Trophoblast cell (in vitro differentiated cells and primary cell): Measurements from ENCODE around the gene TPM4.

ENCODE experiments used
- DNase-seq, 2 donors: peaks; one replicate each; pipeline ENCODE4 v3.0.0-alpha.2; 2016
- H2AFZ ChIP-seq: 2 replicates; pipeline ENCODE4 v1.6.1; 2013; ENCODE audit warnings: low read length, moderate library complexity, mild to moderate bottlenecking; ENCODE audit not compliant: insufficient read depth, poor library complexity
- H2AK5ac ChIP-seq: 2 replicates; pipeline ENCODE4 v1.6.1; 2013; ENCODE audit warnings: mild to moderate bottlenecking, low read length
- H2BK120ac ChIP-seq: 2 replicates; pipeline ENCODE4 v1.6.1; 2013; ENCODE audit warnings: low read length, mild to moderate bottlenecking, moderate library complexity; ENCODE audit not compliant: insufficient read depth, poor library complexity
- H2BK12ac ChIP-seq: 2 replicates; pipeline ENCODE4 v1.6.1; 2013; ENCODE audit warnings: mild to moderate bottlenecking, low read length, moderate library complexity
- H2BK5ac ChIP-seq: 2 replicates; pipeline ENCODE4 v1.6.1; 2013; ENCODE audit warnings: low read length, low read depth, moderate library complexity, mild to moderate bottlenecking; ENCODE audit not compliant: poor library complexity
- H3K14ac ChIP-seq: 2 replicates; pipeline ENCODE4 v1.6.1; 2013; ENCODE audit warnings: mild to moderate bottlenecking, low read length
- H3K18ac ChIP-seq: 2 replicates; pipeline ENCODE4 v1.6.1; 2013; ENCODE audit warnings: mild to moderate bottlenecking, low read length
- H3K23ac ChIP-seq: 2 replicates; pipeline ENCODE4 v1.6.1; 2013; ENCODE audit warnings: low read length
- H3K27ac ChIP-seq: 2 replicates; pipeline ENCODE4 v1.5.1; 2013; ENCODE audit warnings: low read depth, mild to moderate bottlenecking, inconsistent platforms, low read length, moderate library complexity
- H3K27me3 ChIP-seq: 2 replicates; pipeline ENCODE4 v1.6.1; 2013; ENCODE audit warnings: inconsistent platforms, mild to moderate bottlenecking, low read length, moderate library complexity; ENCODE audit not compliant: insufficient read depth
- H3K36me3 ChIP-seq, 2 experiments: 1 replicate in 1 of 2; 2 replicates in 1 of 2; pipeline ENCODE4 v1.6.1; 2013; ENCODE audit warnings: low read length in 2 of 2, mild to moderate bottlenecking in 2 of 2, moderate library complexity in 1 of 2; ENCODE audit not compliant: insufficient read depth in 2 of 2, control insufficient read depth in 1 of 2
- H3K4ac ChIP-seq: 2 replicates; pipeline ENCODE4 v1.6.1; 2013; ENCODE audit warnings: low read depth, mild to moderate bottlenecking, low read length, moderate library complexity
- H3K4me1 ChIP-seq, 2 experiments: 1 replicate in 1 of 2; 2 replicates in 1 of 2; pipeline ENCODE4 v1.6.1; 2013; ENCODE audit warnings: low read length in 2 of 2, mild to moderate bottlenecking in 2 of 2, moderate library complexity in 1 of 2; ENCODE audit not compliant: insufficient read depth in 2 of 2, control insufficient read depth in 1 of 2
- H3K4me2 ChIP-seq: 2 replicates; pipeline ENCODE4 v1.6.1; 2013; ENCODE audit warnings: inconsistent platforms, mild to moderate bottlenecking, low read length, moderate library complexity
- H3K4me3 ChIP-seq: 2 replicates; pipeline ENCODE4 v1.5.1; 2013; ENCODE audit warnings: mild to moderate bottlenecking, low read depth, low read length, inconsistent platforms
- H3K79me1 ChIP-seq: one replicate; pipeline ENCODE4 v1.6.1; 2013; ENCODE audit warnings: low read length
- H3K79me2 ChIP-seq: 2 replicates; pipeline ENCODE4 v1.6.1; 2013; ENCODE audit warnings: low read length, mild to moderate bottlenecking; ENCODE audit not compliant: control insufficient read depth, insufficient read depth, poor library complexity
- H3K9ac ChIP-seq: 2 replicates; pipeline ENCODE4 v1.6.1; 2013; ENCODE audit warnings: mild to moderate bottlenecking, low read length
- H3K9me3 ChIP-seq: 2 replicates; pipeline ENCODE4 v1.6.1; 2013; ENCODE audit warnings: low read depth, mild to moderate bottlenecking, control low read depth, inconsistent platforms, low read length; ENCODE audit not compliant: insufficient read depth
- H4K12ac ChIP-seq: 2 replicates; pipeline ENCODE4 v1.6.1; 2013; ENCODE audit warnings: low read depth, mild to moderate bottlenecking, low read length, moderate library complexity
- H4K8ac ChIP-seq: 2 replicates; pipeline ENCODE4 v1.6.1; 2013; ENCODE audit warnings: low read depth, mild to moderate bottlenecking, low read length, moderate library complexity
- H4K91ac ChIP-seq: one replicate; pipeline ENCODE4 v1.6.1; 2013; ENCODE audit warnings: low read depth, mild to moderate bottlenecking, low read length, moderate library complexity
- WGBS: extraction: QIAGEN DNeasy Blood & Tissue Kit; methylation state at CpG from one replicate; pipeline ENCODE4 v1.1.7; 2013; ENCODE audit warnings: missing lambda C conversion rate; ENCODE audit not compliant: insufficient read length, insufficient coverage; ENCODE audit errors: extremely low coverage; 5-methylcytosine and 5-hydroxymethylcytosine counted together

The TPM4 gene

DNA sequence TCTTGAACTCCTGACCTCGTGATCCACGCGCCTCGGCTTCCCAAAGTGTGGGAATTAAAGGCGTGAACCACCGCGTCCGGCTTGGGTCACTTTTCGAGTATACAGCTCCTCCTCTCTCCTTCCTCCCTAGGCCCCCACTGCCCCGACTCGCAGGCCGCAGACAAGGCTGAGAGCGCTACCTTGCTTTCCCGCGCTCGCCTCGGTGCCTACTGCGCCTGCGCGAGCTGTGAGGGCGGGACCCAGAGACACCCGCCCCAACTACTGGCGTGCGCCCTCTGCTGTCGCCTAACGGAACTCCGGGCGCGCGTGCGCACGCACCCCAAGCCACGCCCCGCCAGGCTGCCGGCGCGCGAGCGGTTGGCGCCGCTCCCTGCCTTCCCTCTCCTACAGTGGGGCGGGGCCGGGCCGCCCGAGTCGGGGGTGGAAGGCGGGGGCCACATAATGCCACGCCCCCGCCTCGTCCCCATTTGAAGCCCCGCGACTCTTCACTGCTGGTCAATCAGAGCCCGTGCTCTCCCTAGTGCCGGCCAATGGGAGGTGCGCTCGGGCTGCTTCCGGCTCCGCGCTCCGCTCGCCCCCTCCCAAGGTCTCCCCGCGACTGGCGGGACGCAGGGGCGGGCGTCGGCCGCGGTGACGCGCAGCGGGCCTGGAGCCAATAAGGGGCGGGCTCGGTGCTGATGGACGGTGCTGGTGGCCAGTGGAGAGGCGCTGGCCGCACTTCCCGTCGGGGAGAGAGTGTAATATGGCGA is 35.0 kb downstream of the TPM4 start, which contains the start of gene RAB8A:
TSS of gene RAB8A (plus strand) at position 730 of the 749 bp plus-strand sequence. CDS start at position 743, 13 bp downstream.
- peaks cover 13% of the 10 kb centered on the region for H3K79me2 ChIP-seq
- WGBS: no CpG with 5 or more reads among the region's 81 CpGs

DNA sequence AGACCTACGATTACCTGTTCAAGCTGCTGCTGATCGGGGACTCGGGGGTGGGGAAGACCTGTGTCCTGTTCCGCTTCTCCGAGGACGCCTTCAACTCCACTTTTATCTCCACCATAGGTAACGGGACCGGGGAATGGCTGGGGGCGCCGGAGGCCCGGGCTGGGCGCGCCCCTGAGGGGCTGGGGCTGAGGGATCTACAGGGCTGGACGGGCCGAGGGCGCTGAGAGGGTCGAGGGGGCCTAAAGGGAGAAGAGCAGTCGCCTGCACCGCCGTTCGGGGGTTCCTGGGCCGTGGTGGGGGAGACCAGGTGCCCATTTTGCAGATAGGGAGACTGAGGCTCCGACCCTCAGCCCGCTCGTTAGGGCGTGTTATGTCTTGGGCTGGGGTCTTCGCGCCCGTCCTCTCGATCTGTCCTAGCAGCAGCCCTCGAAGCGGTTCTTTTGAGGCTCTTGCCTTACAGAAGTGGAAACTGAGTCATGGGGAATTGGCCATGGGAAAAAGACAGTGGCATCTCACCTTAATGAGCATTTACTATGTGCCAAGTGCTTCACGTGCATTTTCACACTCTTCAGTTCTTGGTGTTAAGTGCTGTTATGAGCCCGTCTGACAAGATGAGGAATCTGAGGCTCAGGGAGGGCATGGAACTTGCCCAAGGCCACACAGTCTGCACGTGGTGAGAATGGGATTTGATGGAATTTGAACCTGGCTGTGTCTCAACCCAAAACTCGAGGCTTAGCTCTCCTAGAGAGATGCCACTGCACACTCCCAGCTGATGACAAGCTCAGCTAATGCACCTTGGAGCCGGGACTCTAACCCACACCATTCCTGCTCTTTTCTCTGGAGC is 35.8 kb downstream of the TPM4 start:
- Histone ChIP-seq H3K14ac (peak overlapping the region; percentile 89), H3K4ac (peak overlapping the region; percentile 96), H3K79me1 (peaks cover 4% of the 10 kb centered on the region), H3K27ac (peak overlapping the region; percentile 14), H3K18ac (peak overlapping the region; percentile 76), H2BK120ac (peak overlapping the region; percentile 82), H4K8ac (peak overlapping the region; percentile 91), H3K9ac (peak overlapping the region; percentile 90), H2BK5ac (peak overlapping the region; percentile 77), H2AK5ac (peak overlapping the region; percentile 88), H4K91ac (peak overlapping the region; percentile 91), H2BK12ac (no peak overlapping the region), H4K12ac (peak overlapping the region; percentile 88), H3K79me2 (peaks cover 13% of the 10 kb centered on the region), H3K4me3 (peak overlapping the region; percentile 91), H3K27me3 (no peaks in the 10 kb centered on the region), H3K23ac (no peak overlapping the region), H2AFZ (peak overlapping the region; percentile 71), H3K4me1 (peaks cover 22 to 27% of the 10 kb centered on the region in 2 experiments), H3K4me2 (peak overlapping the region; percentile 63), H3K36me3 (peaks cover 0 to 10% of the 10 kb centered on the region in 2 experiments), H3K9me3 (no peaks in the 10 kb centered on the region)
- DNase-seq: peak; percentile 82 to 91
- no CpG with 5 or more reads among the region's 37 CpGs for WGBS

More for the DNA sequence above, 35.0 kb downstream of the TPM4 start, which contains the start of gene RAB8A:
- Histone ChIP-seq H2BK120ac (peak within 1 kb of the TSS; percentile 82), H3K4me2 (peak within 1 kb of the TSS; percentile 63), H2BK5ac (peak within 1 kb of the TSS; percentile 77), H3K36me3 (peaks cover 0 to 10% of the 10 kb centered on the region in 2 experiments), H2BK12ac (no peak within 1 kb of the TSS), H2AFZ (peak within 1 kb of the TSS; percentile 71), H3K4me3 (peak within 1 kb of the TSS; percentile 91), H4K8ac (peak within 1 kb of the TSS; percentile 91), H4K12ac (peak within 1 kb of the TSS; percentile 88), H3K23ac (no peak within 1 kb of the TSS), H3K14ac (peak within 1 kb of the TSS; percentile 89), H3K27ac (peak within 1 kb of the TSS; percentile 14), H3K4ac (peak within 1 kb of the TSS; percentile 96), H3K4me1 (peaks cover 20 to 24% of the 10 kb centered on the region in 2 experiments), H4K91ac (peak within 1 kb of the TSS; percentile 91), H3K18ac (peak within 1 kb of the TSS; percentile 76), H3K79me1 (peaks cover 4% of the 10 kb centered on the region), H3K27me3 (no peaks in the 10 kb centered on the region), H3K9me3 (no peaks in the 10 kb centered on the region), H3K9ac (peak within 1 kb of the TSS; percentile 90), H2AK5ac (peak within 1 kb of the TSS; percentile 88)
- peak; percentile 99 to 100 for DNase-seq

DNA sequence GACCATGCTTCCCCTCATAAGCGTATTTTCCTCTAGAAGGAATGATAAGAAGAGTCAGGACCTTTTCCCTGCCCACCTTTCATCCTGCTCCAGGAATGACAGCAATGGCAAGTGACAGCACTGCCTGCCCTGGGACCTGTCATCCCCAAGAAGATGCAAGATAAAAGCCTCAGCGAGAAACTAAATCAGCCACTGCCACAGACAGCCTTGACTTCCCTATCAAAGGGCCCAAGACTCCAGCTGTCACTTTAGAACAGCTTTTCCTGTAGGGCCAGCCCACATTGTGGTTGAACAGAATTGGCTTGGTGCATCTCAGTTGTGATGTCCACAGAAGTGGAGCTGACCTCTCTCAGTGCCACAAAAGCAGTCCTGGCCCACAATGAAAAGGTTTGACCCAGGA is 36.5 kb downstream of the TPM4 start:
- DNase-seq: no peak
- Histone ChIP-seq H3K18ac (no peak overlapping the region), H3K27ac (no peak overlapping the region), H2AK5ac (no peak overlapping the region), H4K8ac (no peak overlapping the region), H3K36me3 (peaks cover 2 to 12% of the 10 kb centered on the region in 2 experiments), H3K14ac (no peak overlapping the region), H3K4me1 (peaks cover 22 to 27% of the 10 kb centered on the region in 2 experiments), H3K9me3 (no peaks in the 10 kb centered on the region), H2BK5ac (no peak overlapping the region), H3K27me3 (no peaks in the 10 kb centered on the region), H3K79me1 (peaks cover 4% of the 10 kb centered on the region), H2BK120ac (no peak overlapping the region), H3K4me2 (peak overlapping the region; percentile 63), H4K12ac (no peak overlapping the region), H3K4ac (peak overlapping the region; percentile 96), H2AFZ (no peak overlapping the region), H4K91ac (no peak overlapping the region), H3K4me3 (no peak overlapping the region), H2BK12ac (no peak overlapping the region), H3K23ac (no peak overlapping the region), H3K9ac (no peak overlapping the region), H3K79me2 (peaks cover 13% of the 10 kb centered on the region)
- WGBS: no CpG with 5 or more reads among the region's 2 CpGs

DNA sequence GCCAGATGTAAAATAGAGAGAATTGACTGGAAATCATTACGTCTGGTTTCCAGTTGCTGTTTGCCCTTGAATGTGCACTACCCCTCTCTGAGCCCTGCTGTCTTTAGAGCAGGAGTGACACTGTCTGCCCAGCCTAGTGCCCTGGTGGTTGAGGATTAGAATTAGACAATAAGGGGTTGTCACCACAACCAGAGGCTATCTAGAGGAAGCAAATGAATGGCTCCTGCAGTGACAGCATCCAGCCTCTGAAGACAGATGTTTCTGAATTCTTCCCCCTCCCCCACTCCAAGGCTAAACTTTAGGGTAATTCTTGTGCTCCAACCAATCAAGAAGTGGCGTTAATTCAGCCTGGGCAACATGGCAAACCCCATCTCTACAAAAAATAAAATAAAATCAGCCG is 37.4 kb downstream of the TPM4 start:
- Histone ChIP-seq H3K4ac (peak overlapping the region; percentile 49), H4K8ac (no peak overlapping the region), H2AK5ac (no peak overlapping the region), H3K27me3 (no peaks in the 10 kb centered on the region), H3K14ac (no peak overlapping the region), H3K36me3 (peaks cover 11 to 21% of the 10 kb centered on the region in 2 experiments), H3K9me3 (no peaks in the 10 kb centered on the region), H3K4me3 (no peak overlapping the region), H3K23ac (no peak overlapping the region), H2BK120ac (no peak overlapping the region), H3K18ac (no peak overlapping the region), H3K79me1 (peaks cover 4% of the 10 kb centered on the region), H4K12ac (no peak overlapping the region), H3K9ac (no peak overlapping the region), H3K4me1 (peaks cover 22 to 27% of the 10 kb centered on the region in 2 experiments), H2BK12ac (no peak overlapping the region), H3K79me2 (peaks cover 13% of the 10 kb centered on the region), H3K27ac (no peak overlapping the region), H2AFZ (no peak overlapping the region), H3K4me2 (no peak overlapping the region), H2BK5ac (no peak overlapping the region), H4K91ac (no peak overlapping the region)
- no CpG with 5 or more reads among the region's 3 CpGs for WGBS
- no peak for DNase-seq
